HG03558 (cell line): ENCODE data around the gene ZNF799.
"Not testable (repeated sequence)": the region's sequence is repeated elsewhere in the genome, so short reads cannot be mapped to it uniquely, and the experiment has no call there.

Experiments
- ATAC-seq: cut with Tn5 transposase; IDR thresholded peaks from one replicate; pipeline ENCODE4 v1.9.1; 2021; ENCODE audit warnings: moderate number of reproducible peaks; ENCODE audit not compliant: unreplicated experiment; ENCODE audit errors: extremely low read depth

ZNF799 gene

GRCh38 chr19:12364391-12365235 lies 36.5 kb downstream of the ZNF799 start:
- no peak for ATAC-seq

DNA sequence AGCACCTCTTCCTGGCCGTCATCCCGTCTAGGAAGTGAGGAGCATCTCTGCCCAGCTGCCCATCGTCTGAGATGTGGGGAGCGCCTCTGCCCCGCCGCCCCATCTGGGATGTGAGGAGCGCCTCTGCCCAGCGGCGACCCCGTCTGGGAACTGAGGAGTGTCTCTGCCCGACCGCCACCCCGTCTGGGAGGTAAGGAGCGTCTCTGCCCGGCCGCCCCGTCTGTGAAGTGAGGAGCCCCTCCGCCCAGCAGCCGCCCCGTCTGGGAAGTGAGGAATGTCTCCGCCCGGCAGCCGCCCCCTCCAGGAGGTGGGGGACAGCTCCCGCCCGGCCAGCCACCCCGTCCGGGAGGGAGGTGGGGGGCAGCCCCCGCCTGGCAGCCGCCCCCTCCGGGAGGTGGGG lies 38.8 kb downstream of the ZNF799 start:
- ATAC-seq: not testable (repeated sequence)

DNA sequence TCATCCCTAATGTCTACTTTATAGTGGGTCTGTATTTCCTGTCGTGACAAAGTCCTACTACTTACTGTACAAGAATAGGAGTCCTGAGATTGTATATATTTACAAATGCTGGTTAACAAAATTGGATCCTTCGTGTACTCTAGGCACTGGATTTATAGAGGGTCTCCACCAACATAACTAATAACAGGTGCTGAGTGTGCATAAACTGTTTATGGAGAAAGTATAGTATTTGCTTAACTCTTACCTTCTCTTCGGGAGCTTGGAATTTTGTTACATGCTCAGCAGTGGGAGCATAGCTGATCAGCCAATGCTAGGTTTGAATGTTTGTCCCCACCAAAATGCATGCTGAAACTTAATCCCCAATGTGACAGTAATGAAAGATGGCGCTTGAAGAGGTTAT lies 47.7 kb downstream of the ZNF799 start:
- no peak for ATAC-seq

DNA sequence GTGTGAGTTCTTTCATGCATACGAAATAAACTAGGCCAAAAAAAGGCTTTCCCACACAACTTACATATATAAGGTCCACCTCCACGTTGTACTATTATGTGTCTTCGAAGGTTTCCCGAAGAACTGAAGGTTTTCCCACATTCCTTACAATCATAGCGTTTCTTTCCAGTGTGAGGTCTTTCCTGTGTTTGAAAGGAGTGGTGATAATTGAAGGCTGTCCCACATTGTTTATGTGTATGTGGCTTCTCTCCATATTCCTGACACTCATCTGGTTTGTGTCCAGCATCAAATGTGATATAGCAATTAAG lies 50.2 kb downstream of the ZNF799 start:
- ATAC-seq: no peak

GRCh38 chr19:12350185-12350889 lies 50.7 kb downstream of the ZNF799 start:
- ATAC-seq: no peak

DNA sequence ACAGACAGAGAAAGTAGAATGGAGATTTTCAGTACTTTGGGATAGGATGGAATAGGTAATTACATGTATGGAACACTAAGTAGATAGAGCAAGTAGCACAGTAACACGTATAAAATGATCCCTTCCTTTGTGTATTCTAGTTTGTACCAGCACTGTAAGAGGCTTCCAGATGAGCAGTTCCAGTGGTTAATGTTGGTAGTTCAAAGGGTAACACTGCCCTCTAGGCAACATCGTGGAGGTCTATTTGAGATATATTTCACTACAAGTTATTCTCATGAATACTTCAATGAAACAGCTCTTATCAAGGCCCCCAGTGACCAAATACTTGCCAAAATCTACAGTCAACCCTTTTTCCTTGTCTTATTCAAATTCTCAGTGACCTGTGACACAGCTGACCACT lies 54.2 kb downstream of the ZNF799 start:
- ATAC-seq: no peak

- no peak for ATAC-seq
These were observed 55.9 kb downstream of the ZNF799 start for GRCh38 chr19:12345197-12345596.
